GM12875 (cell line): Measurements from ENCODE around the gene RIT2.

Source experiments
- H3K4me3 ChIP-seq: one replicate; pipeline ENCODE4 v1.5.1; 2011; ENCODE audit warnings: low read depth, low read length, control low read depth
- TF ChIP-seq, protein P1 (sequence below): IDR thresholded peaks from 2 replicates; pipeline ENCODE4 v1.5.1; 2011; ENCODE audit warnings: low read depth, mild to moderate bottlenecking, control low read depth, inconsistent platforms, low read length, moderate library complexity, borderline replicate concordance; ENCODE audit not compliant: insufficient read depth

The RIT2 gene

DNA sequence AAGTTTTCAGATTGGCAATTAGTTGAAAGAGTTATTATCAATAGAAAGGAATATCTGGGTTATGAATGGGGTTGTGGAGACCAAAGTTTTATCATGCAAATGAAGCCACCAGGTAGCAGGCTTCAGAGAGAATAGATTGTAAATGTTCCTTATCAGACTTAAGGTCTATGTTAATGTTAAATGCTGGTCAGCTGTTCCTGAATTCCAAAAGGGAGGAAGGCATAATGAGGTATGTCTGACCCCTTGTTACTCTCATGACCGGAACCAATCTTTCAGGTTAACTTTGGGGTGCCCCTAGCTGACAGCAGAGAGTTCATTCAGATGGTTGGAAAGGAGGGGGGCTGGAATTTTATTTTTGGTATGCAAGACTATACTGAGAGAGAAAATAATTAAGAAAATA is 47.9 kb downstream of the RIT2 start:
- no peak overlapping the region for H3K4me3 ChIP-seq
- TF ChIP-seq, protein P1, sequence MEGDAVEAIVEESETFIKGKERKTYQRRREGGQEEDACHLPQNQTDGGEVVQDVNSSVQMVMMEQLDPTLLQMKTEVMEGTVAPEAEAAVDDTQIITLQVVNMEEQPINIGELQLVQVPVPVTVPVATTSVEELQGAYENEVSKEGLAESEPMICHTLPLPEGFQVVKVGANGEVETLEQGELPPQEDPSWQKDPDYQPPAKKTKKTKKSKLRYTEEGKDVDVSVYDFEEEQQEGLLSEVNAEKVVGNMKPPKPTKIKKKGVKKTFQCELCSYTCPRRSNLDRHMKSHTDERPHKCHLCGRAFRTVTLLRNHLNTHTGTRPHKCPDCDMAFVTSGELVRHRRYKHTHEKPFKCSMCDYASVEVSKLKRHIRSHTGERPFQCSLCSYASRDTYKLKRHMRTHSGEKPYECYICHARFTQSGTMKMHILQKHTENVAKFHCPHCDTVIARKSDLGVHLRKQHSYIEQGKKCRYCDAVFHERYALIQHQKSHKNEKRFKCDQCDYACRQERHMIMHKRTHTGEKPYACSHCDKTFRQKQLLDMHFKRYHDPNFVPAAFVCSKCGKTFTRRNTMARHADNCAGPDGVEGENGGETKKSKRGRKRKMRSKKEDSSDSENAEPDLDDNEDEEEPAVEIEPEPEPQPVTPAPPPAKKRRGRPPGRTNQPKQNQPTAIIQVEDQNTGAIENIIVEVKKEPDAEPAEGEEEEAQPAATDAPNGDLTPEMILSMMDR: no peak

DNA sequence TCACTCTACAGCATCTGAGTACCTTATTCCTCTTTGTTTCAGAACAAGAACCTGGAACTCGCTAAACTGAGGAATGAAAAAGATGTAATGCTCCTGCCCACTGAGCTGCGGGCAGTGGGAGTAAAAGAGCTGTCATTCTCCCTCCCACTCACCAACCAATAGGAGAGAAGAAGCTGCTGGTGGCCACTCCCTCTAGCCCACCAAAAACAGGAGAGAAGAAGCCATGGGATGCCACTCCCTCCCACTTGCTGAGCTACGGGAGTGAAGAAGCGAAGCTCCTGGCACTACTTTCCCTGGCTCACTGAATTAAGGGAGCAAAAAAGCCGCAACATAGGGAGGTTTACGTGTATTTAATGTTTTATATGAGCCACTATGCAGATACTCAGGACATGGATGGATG is 53.7 kb downstream of the RIT2 start:
- TF ChIP-seq, protein P1: no peak
- no peak overlapping the region for H3K4me3 ChIP-seq

DNA sequence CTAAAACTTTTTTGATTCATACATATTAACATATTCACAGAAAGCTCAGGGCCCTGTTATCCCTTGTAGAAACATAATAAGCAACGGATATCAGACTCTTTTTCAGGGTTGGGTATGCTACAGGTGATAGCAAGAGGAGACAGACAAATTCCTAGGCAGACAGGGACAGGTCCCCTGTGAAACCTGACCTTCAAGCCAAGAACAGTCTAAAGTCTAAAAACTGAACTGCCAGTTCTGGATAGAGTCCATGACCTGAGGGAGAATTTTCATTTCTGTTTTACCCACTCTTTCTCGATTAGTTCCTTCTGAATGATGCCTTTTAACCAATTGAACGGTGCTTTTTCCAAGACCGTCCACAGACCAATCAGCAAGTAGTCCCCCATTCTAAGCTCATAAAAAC is 54.2 kb downstream of the RIT2 start:
- no peak overlapping the region for H3K4me3 ChIP-seq
- TF ChIP-seq, protein P1: no peak

DNA sequence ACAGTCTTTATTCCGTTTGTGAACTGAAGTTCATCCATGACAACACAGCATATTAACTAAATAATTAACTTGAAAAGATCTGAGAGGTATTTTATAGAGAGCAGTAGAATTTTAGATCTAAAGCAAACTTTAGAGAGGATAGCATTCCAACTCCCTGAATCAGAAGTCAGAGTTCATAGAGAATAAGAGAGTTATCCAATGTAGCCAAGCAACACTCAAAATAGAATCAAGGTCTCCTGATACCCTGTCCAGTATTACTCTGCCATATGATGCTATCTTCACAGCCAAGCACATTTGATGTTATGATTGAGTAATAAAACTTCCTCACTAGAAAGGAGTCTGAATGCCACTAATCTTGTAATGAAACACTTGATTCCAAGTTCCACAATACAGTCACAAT is 55.5 kb downstream of the RIT2 start:
- TF ChIP-seq, protein P1: no peak
- no peak overlapping the region for H3K4me3 ChIP-seq

DNA sequence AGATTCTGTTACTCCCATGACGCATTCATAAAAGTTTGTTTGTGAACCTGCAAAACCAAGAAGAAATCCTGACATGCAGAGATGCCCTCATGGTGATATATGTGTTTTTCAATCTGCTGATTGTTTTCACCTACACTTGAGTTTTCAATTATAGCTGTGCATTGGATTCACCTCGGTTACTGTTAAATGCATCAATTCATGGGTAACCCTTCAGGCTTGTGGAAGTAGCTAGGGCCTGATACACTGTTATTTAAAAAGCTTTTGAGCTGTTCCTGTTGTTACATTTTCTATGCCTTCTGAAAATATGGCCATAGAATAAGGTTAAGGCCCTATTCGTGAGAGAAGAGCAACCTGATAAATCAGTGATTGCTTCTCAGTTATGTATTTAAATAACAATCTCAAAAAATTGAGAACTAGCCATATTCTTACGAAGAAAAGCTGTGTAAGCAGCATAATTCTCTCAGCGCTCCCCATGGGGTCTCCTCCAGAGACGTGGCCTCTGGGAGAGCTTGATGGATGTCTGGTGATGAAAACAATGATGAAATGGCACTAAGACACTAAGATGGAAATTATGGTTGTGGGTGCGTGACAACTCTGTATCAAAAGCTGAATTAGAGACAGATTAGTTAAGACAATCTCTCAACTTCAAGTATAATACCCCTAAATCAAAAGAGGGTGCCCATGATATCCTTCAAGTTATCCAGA is 60.5 kb downstream of the RIT2 start:
- TF ChIP-seq, protein P1: no peak
- H3K4me3 ChIP-seq: no peak overlapping the region

DNA sequence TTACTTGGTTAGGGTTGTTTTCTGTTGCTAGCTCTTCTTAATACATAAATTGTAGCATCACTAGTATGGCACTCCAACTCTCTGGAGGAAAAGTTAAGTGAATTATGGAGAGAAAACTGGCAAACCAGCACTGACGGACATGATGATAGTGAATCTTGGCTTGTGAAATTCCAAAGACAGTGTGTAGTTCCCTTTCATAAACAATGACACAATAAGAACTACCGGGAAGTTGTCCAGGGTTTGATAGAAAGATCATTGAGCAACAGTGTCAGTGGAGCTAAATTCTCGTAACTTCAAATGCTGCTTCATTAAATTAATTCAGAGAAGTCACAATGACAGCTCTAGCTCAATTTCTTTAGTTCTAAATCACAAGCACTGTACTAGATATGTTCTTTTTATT is 66.5 kb downstream of the RIT2 start:
- TF ChIP-seq, protein P1: no peak
- no peak overlapping the region for H3K4me3 ChIP-seq

DNA sequence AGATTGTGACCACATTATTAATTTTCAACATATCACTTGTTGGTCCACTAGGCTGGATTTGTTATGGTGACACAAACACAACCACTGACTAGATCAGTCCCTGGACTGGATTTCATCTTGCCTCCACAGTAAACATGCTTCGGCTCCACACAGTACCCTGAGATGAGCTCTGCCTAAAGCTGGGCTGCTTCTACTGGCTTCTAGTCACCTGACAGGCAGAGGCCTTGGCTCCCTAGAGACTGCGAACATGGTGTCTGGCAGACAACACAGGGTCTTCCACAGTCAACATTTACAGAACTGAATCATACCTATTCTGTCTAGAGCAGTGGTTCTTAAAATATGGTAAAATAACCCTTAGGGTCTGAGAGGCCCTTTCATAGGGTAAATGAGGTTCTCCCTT is 69.2 kb downstream of the RIT2 start:
- TF ChIP-seq, protein P1: no peak
- no peak overlapping the region for H3K4me3 ChIP-seq
